Measurements from ENCODE around the gene TRIM45. TPM values are rescaled to one million over a fixed set of nuclear protein-coding genes. Genes with fewer than 3 reads are reported as not detected.
"Not testable (repeated sequence)": the region's sequence is repeated elsewhere in the genome, so short reads cannot be mapped to it uniquely, and the experiment has no call there.

TRIM45 gene
- total RNA-seq, 2 experiments from 2014 or later, result not detected

DNA sequence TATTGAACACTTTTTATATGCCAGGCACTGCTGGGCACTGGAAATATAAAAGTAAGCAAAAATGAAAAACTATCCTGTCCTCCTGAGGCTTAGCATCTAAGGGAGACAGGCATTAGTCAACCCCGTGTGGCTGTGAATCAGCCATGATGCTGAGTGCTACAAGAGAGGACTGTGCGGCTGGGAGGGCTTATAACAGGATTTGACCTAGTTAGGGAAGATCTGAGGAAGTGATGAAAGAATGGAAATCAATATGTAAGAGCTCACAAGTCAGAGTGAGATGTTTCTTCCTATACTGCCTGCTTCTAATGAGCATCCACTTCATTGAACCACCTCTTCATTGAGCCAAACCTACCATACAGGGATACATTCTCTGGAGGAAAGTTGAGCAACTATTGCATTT lies 15.1 kb downstream of the TRIM45 start:
- no TSS peak for BruUV-seq (replicated peaks)
- Histone ChIP-seq H3K4me2 (ENCODE audit: low read length) (no peak overlapping the region), H2AFZ (ENCODE audit: low read length) (no peak overlapping the region), H3K79me2 (ENCODE audit: insufficient read depth, low read depth, low read length) (no peaks in the 10 kb centered on the region), H3K4me1 (ENCODE audit: insufficient read depth, low read length, poor library complexity, severe bottlenecking) (no peaks in the 10 kb centered on the region), H3K4me3 (ENCODE audit: low read depth, low read length, poor library complexity, severe bottlenecking) (no peak overlapping the region), H3K27ac (ENCODE audit: low read depth, low read length, poor library complexity, severe bottlenecking) (no peak overlapping the region), H3K9me2 (ENCODE audit: insufficient read depth, low read length) (no peaks in the 10 kb centered on the region), H3K9me3 (ENCODE audit: low read length) (no peaks in the 10 kb centered on the region), H4K20me1 (ENCODE audit: insufficient read depth, low read length) (no peaks in the 10 kb centered on the region), H3K36me3 (ENCODE audit: insufficient read depth, low read length) (peaks cover 55% of the 10 kb centered on the region)
- TF ChIP-seq EZH2phosphoT487 (IDR thresholded peaks at IDR 0.05; ENCODE audit: borderline replicate concordance, low read depth, low read length), result no peak
- TF ChIP-seq, protein P1, sequence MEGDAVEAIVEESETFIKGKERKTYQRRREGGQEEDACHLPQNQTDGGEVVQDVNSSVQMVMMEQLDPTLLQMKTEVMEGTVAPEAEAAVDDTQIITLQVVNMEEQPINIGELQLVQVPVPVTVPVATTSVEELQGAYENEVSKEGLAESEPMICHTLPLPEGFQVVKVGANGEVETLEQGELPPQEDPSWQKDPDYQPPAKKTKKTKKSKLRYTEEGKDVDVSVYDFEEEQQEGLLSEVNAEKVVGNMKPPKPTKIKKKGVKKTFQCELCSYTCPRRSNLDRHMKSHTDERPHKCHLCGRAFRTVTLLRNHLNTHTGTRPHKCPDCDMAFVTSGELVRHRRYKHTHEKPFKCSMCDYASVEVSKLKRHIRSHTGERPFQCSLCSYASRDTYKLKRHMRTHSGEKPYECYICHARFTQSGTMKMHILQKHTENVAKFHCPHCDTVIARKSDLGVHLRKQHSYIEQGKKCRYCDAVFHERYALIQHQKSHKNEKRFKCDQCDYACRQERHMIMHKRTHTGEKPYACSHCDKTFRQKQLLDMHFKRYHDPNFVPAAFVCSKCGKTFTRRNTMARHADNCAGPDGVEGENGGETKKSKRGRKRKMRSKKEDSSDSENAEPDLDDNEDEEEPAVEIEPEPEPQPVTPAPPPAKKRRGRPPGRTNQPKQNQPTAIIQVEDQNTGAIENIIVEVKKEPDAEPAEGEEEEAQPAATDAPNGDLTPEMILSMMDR (conservative IDR thresholded peaks at IDR 0.05; ENCODE audit: low read length), result no peak
- intact Hi-C loops (cut with micrococcal nuclease; ENCODE audit: unreplicated experiment), result no loop called here
- ChIA-PET POLR2A (no interaction called here), CTCF (ENCODE audit: unreplicated experiment) (no interaction called here)
- DNase-seq (ENCODE audit: low spot score), result no peak

DNA sequence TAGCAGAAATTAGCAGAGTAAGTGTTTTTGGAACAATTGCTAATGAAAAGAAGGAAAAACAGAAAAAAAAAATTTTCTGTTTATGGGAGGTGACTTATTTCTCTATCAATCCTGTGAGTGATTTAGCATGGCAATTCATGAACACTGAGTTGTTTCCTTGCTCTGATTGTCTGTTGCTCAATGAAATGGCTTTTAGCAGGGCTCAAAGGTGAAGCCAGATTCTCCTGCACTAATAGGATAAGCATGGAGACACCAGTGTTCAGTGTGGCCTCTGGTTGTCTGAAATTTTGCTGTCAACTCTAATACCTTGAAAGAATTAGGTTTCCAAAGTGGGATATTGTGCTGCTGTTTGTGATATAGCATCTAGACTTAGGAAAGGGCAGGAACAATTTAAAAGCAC lies 15.8 kb downstream of the TRIM45 start:
- DNase-seq (ENCODE audit: low spot score), result no peak
- no peaks in the 10 kb centered on the region for H3K79me2 ChIP-seq (ENCODE audit: insufficient read depth, low read depth, low read length)
- POLR2A ChIA-PET, result no interaction called here
- CTCF ChIA-PET (ENCODE audit: unreplicated experiment), result no interaction called here
- peaks cover 62% of the 10 kb centered on the region for H3K36me3 ChIP-seq (ENCODE audit: insufficient read depth, low read length)
- no peaks in the 10 kb centered on the region for H3K4me1 ChIP-seq (ENCODE audit: insufficient read depth, low read length, poor library complexity, severe bottlenecking)
- no peaks in the 10 kb centered on the region for H3K9me2 ChIP-seq (ENCODE audit: insufficient read depth, low read length)
- no TSS peak for BruUV-seq (replicated peaks)
- no peak overlapping the region for H3K4me2 ChIP-seq (ENCODE audit: low read length)
- TF ChIP-seq, protein P1 (conservative IDR thresholded peaks at IDR 0.05; ENCODE audit: low read length), result no peak
- no peak for TF ChIP-seq EZH2phosphoT487 (IDR thresholded peaks at IDR 0.05; ENCODE audit: borderline replicate concordance, low read depth, low read length)
- intact Hi-C loops (cut with micrococcal nuclease; ENCODE audit: unreplicated experiment), result no loop called here
- no peak overlapping the region for H2AFZ ChIP-seq (ENCODE audit: low read length)
- no peak overlapping the region for H3K27ac ChIP-seq (ENCODE audit: low read depth, low read length, poor library complexity, severe bottlenecking)
- H3K9me3 ChIP-seq (ENCODE audit: low read length), result no peaks in the 10 kb centered on the region
- H4K20me1 ChIP-seq (ENCODE audit: insufficient read depth, low read length), result no peaks in the 10 kb centered on the region
- no peak overlapping the region for H3K4me3 ChIP-seq (ENCODE audit: low read depth, low read length, poor library complexity, severe bottlenecking)

DNA sequence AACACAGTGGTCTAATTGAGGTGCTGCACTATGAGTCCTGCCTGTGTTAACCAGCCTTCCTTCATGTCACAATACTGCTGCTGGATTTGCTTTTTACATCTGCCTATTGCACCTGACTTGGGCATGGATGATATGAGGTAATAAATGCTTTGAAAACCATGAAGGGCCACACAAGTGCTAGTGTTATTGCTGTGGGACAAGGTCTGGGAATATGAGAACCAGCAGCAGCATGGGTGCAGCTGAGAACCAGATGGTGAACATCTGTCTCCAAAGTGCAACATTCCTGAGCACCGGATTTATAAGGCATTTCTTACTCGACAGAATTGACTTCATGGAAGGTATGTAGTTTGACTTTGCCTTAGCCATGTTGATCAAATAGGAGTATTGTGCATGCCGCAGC lies 16.6 kb downstream of the TRIM45 start:
- no peaks in the 10 kb centered on the region for H3K9me3 ChIP-seq (ENCODE audit: low read length)
- no peak overlapping the region for H2AFZ ChIP-seq (ENCODE audit: low read length)
- ChIA-PET CTCF (ENCODE audit: unreplicated experiment) (no interaction called here), POLR2A (no interaction called here)
- H3K4me2 ChIP-seq (ENCODE audit: low read length), result no peak overlapping the region
- H3K4me1 ChIP-seq (ENCODE audit: insufficient read depth, low read length, poor library complexity, severe bottlenecking), result no peaks in the 10 kb centered on the region
- BruUV-seq (replicated peaks), result no TSS peak
- H3K9me2 ChIP-seq (ENCODE audit: insufficient read depth, low read length), result no peaks in the 10 kb centered on the region
- H3K4me3 ChIP-seq (ENCODE audit: low read depth, low read length, poor library complexity, severe bottlenecking), result no peak overlapping the region
- intact Hi-C loops (cut with micrococcal nuclease; ENCODE audit: unreplicated experiment), result no loop called here
- no peak for DNase-seq (ENCODE audit: low spot score)
- no peaks in the 10 kb centered on the region for H3K79me2 ChIP-seq (ENCODE audit: insufficient read depth, low read depth, low read length)
- H3K36me3 ChIP-seq (ENCODE audit: insufficient read depth, low read length), result peaks cover 70% of the 10 kb centered on the region
- H3K27ac ChIP-seq (ENCODE audit: low read depth, low read length, poor library complexity, severe bottlenecking), result no peak overlapping the region
- H4K20me1 ChIP-seq (ENCODE audit: insufficient read depth, low read length), result no peaks in the 10 kb centered on the region
- TF ChIP-seq, protein P1 (conservative IDR thresholded peaks at IDR 0.05; ENCODE audit: low read length), result no peak
- no peak for TF ChIP-seq EZH2phosphoT487 (IDR thresholded peaks at IDR 0.05; ENCODE audit: borderline replicate concordance, low read depth, low read length)

DNA sequence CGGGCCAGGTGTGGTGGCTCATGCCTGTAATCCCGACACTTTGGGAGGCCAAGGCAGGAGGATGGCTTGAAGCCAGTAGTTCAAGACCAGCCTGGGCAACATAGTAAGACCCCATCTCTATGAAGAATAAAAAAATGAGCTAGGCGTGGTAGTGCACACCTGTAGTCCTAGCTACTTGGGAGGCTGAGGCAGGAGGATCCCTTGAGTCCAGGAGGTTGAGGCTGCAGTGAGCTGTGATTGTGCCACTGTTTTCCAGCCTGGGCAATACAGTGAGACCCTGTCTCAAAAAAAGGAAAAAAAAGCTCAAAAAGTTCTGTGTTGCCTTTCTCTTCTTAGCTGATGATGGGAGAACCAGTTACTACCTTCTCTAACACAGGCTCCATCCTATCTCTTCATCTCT lies 19.7 kb downstream of the TRIM45 start:
- CTCF ChIA-PET (ENCODE audit: unreplicated experiment); H3K4me3 ChIP-seq (ENCODE audit: low read depth, low read length, poor library complexity, severe bottlenecking); H4K20me1 ChIP-seq (ENCODE audit: insufficient read depth, low read length); H3K4me1 ChIP-seq (ENCODE audit: insufficient read depth, low read length, poor library complexity, severe bottlenecking); H3K79me2 ChIP-seq (ENCODE audit: insufficient read depth, low read depth, low read length); DNase-seq (ENCODE audit: low spot score); H3K9me3 ChIP-seq (ENCODE audit: low read length); H3K4me2 ChIP-seq (ENCODE audit: low read length); H3K9me2 ChIP-seq (ENCODE audit: insufficient read depth, low read length); H2AFZ ChIP-seq (ENCODE audit: low read length); intact Hi-C loops (cut with micrococcal nuclease; ENCODE audit: unreplicated experiment); H3K27ac ChIP-seq (ENCODE audit: low read depth, low read length, poor library complexity, severe bottlenecking): not testable (repeated sequence)
- H3K36me3 ChIP-seq (ENCODE audit: insufficient read depth, low read length), result peaks cover 93% of the 10 kb centered on the region
- POLR2A ChIA-PET, result interaction anchor here (0.6 kb wide), 1 partner anchor 260 kb away, joined by 3 read pairs; no protein-coding TSS in a partner anchor
- BruUV-seq (replicated peaks), result TSS peak; percentile 32

All from OCI-LY7 (cell line).